Uterus (tissue), 4 donors: ENCODE measurements around the gene SDC1. TPM values are rescaled to one million over a fixed set of nuclear protein-coding genes. Genes with fewer than 3 reads are reported as not detected.
"Not testable (repeated sequence)": the region's sequence is repeated elsewhere in the genome, so short reads cannot be mapped to it uniquely, and the experiment has no call there.

Source experiments
- DNase-seq, 2 donors: peaks; one replicate each; pipeline ENCODE4 v3.0.0-alpha.2; 2019 to 2020
- H3K27ac ChIP-seq, 2 donors: fragments of 200-600 bp; sonication (generic); 1 replicate in 1 of 2; 2 replicates in 1 of 2; pipeline ENCODE4 v1.5.1; 2016 to 2018
- H3K27me3 ChIP-seq, 2 donors: fragments of 200-600 bp; sonication (generic); one replicate each; pipeline ENCODE4 v1.5.1; 2018 to 2019; ENCODE audit warnings: control low read depth in 1 of 2
- H3K36me3 ChIP-seq, 2 donors: fragments of 200-600 bp; sonication (generic); one replicate each; pipeline ENCODE4 v1.5.1; 2019; ENCODE audit warnings: control low read depth in 1 of 2
- H3K4me1 ChIP-seq, 2 donors: fragments of 200-600 bp; sonication (generic); one replicate each; pipeline ENCODE4 v1.5.1; 2018 to 2019; ENCODE audit warnings: control low read depth in 1 of 2
- H3K4me3 ChIP-seq, 2 donors: fragments of 200-600 bp; sonication (generic); 1 replicate in 1 of 2; 2 replicates in 1 of 2; pipeline ENCODE4 v1.5.1; 2018 to 2019; ENCODE audit warnings: mild to moderate bottlenecking in 1 of 2
- H3K9me3 ChIP-seq, 2 donors: fragments of 200-600 bp; sonication (generic); one replicate each; pipeline ENCODE4 v1.5.1; 2019; ENCODE audit warnings: control low read depth in 1 of 2
- CTCF ChIP-seq, 4 experiments: fragments of 200-600 bp in 2 of 4; fragments of 450-650 bp in 2 of 4; sonication (generic) in 2 of 4; IDR thresholded peaks; one replicate each; pipeline ENCODE4 v1.5.1; 2016 to 2019; ENCODE audit warnings: antibody characterized with exemption in 4 of 4, mild to moderate bottlenecking in 2 of 4, moderate library complexity in 1 of 4
- POLR2A ChIP-seq, 2 donors: fragments of 450-650 bp; IDR thresholded peaks; one replicate each; pipeline ENCODE4 v1.6.1; 2016; ENCODE audit warnings: antibody characterized with exemption in 2 of 2, mild to moderate bottlenecking in 1 of 2, moderate library complexity in 1 of 2
- intact Hi-C: fragments of 100-400 bp; cut with DNase I; formaldehyde crosslinking; loops from one replicate; pipeline ENCODE4 v1.15.1; 2023; ENCODE audit warnings: low total_unique reads
- total RNA-seq, 4 donors: library from RNA; depleted of rRNA in 3 of 4; stranded (reverse); fragments of >200 nt in 3 of 4; gene quantifications; one replicate each; pipeline versions ENCODE4 v1.1.0 to v1.2.4, GENCODE V29; 2014 to 2023
- donor health status: DM: yes; HTN: yes; CAD: no.

SDC1 gene
- total RNA-seq, 4 donors from 2014 or later: 0.29 to 30.1 (median 3.0) TPM; not detected in 1

- intact Hi-C loops: no loop called here
These were observed 26.9 kb downstream of the SDC1 start for GRCh38 chr2:20198001-20198400.

GRCh38 chr2:20197192-20197591, 27.7 kb downstream of the SDC1 start:
- Histone ChIP-seq H3K9me3 (no peaks in the 10 kb centered on the region), H3K27ac (no peak overlapping the region), H3K36me3 (no peaks in the 10 kb centered on the region), H3K27me3 (no peaks in the 10 kb centered on the region), H3K4me1 (no peaks in the 10 kb centered on the region), H3K4me3 (no peak overlapping the region)
- no peak for TF ChIP-seq POLR2A (IDR thresholded peaks at IDR 0.05)
- no peak for TF ChIP-seq CTCF (IDR thresholded peaks at IDR 0.05)
- no peak for DNase-seq
- intact Hi-C loops: no loop called here

More at GRCh38 chr2:20198001-20198400, 26.9 kb downstream of the SDC1 start:
- Histone ChIP-seq H3K4me3 (no peak overlapping the region), H3K9me3 (no peaks in the 10 kb centered on the region), H3K36me3 (no peaks in the 10 kb centered on the region), H3K4me1 (no peaks in the 10 kb centered on the region), H3K27me3 (no peaks in the 10 kb centered on the region), H3K27ac (no peak overlapping the region)
- TF ChIP-seq POLR2A (IDR thresholded peaks at IDR 0.05) (no peak), CTCF (IDR thresholded peaks at IDR 0.05) (no peak)
- DNase-seq: no peak

GRCh38 chr2:20196657-20197161, 28.2 kb downstream of the SDC1 start:
- H3K9me3 ChIP-seq: no peaks in the 10 kb centered on the region
- TF ChIP-seq CTCF (IDR thresholded peaks at IDR 0.05) (no peak), POLR2A (IDR thresholded peaks at IDR 0.05) (peak in 1 of 2 donors; percentile 13)
- intact Hi-C loops: no loop called here
- H3K27ac ChIP-seq: peak overlapping the region in 1 of 2 donors; percentile 18
- no peaks in the 10 kb centered on the region for H3K4me1 ChIP-seq
- H3K4me3 ChIP-seq: no peak overlapping the region
- H3K36me3 ChIP-seq: no peaks in the 10 kb centered on the region
- no peak for DNase-seq
- no peaks in the 10 kb centered on the region for H3K27me3 ChIP-seq

- no peaks in the 10 kb centered on the region for H3K9me3 ChIP-seq
- TF ChIP-seq POLR2A (IDR thresholded peaks at IDR 0.05): no peak
- TF ChIP-seq CTCF (IDR thresholded peaks at IDR 0.05): no peak
- DNase-seq: no peak
- intact Hi-C loops: no loop called here
- no peaks in the 10 kb centered on the region for H3K27me3 ChIP-seq
- H3K4me3 ChIP-seq: no peak overlapping the region
- H3K27ac ChIP-seq: no peak overlapping the region
- no peaks in the 10 kb centered on the region for H3K36me3 ChIP-seq
- H3K4me1 ChIP-seq: no peaks in the 10 kb centered on the region
These were observed 28.8 kb downstream of the SDC1 start for GRCh38 chr2:20196053-20196656.

GRCh38 chr2:20195431-20196033, 29.4 kb downstream of the SDC1 start:
- intact Hi-C loops: no loop called here
- no peak for DNase-seq
- Histone ChIP-seq H3K9me3 (no peaks in the 10 kb centered on the region), H3K4me1 (no peaks in the 10 kb centered on the region), H3K4me3 (no peak overlapping the region), H3K36me3 (no peaks in the 10 kb centered on the region), H3K27ac (no peak overlapping the region), H3K27me3 (no peaks in the 10 kb centered on the region)
- no peak for TF ChIP-seq CTCF (IDR thresholded peaks at IDR 0.05)
- TF ChIP-seq POLR2A (IDR thresholded peaks at IDR 0.05): no peak

GRCh38 chr2:20195016-20195411, 29.9 kb downstream of the SDC1 start:
- H3K4me1 ChIP-seq, H3K9me3 ChIP-seq, H3K27me3 ChIP-seq, H3K27ac ChIP-seq, DNase-seq, H3K36me3 ChIP-seq, H3K4me3 ChIP-seq, intact Hi-C loops: not testable (repeated sequence)
